ENCODE measurements around the gene DFFB.

DFFB gene

GRCh38 chr1:3834701-3835100 lies 22.6 kb upstream of the DFFB start:
- no peak for DNase-seq

- no peak for DNase-seq
These were observed 20.9 kb upstream of the DFFB start for GRCh38 chr1:3836421-3836820.

GRCh38 chr1:3837200-3837599 lies 20.1 kb upstream of the DFFB start:
- DNase-seq: no peak

- no peak for DNase-seq
These were observed 19.6 kb upstream of the DFFB start for GRCh38 chr1:3837685-3838084.

- no peak for DNase-seq
These were observed 18.5 kb upstream of the DFFB start for GRCh38 chr1:3838788-3839187.

GRCh38 chr1:3841491-3841890 lies 15.8 kb upstream of the DFFB start:
- DNase-seq: no peak

- no peak for DNase-seq
These were observed 14.4 kb upstream of the DFFB start for GRCh38 chr1:3842912-3843311.

GRCh38 chr1:3846541-3846940 lies 10.7 kb upstream of the DFFB start:
- DNase-seq: no peak

GRCh38 chr1:3847081-3847480 lies 10.2 kb upstream of the DFFB start:
- DNase-seq: no peak

GRCh38 chr1:3850857-3851256 lies 6.4 kb upstream of the DFFB start:
- no peak for DNase-seq

GRCh38 chr1:3851292-3851691 lies 6.0 kb upstream of the DFFB start:
- DNase-seq: no peak

- DNase-seq: no peak
These were observed 5.2 kb upstream of the DFFB start for GRCh38 chr1:3852091-3852490.

GRCh38 chr1:3852711-3853485 lies 4.4 kb upstream of the DFFB start:
- DNase-seq: no peak

GRCh38 chr1:3857791-3858129 lies 484 bp downstream of the DFFB start:
- DNase-seq: no peak

GRCh38 chr1:3858231-3858981 lies 1.1 kb downstream of the DFFB start:
- no peak for DNase-seq

- DNase-seq: no peak
These were observed 6.1 kb downstream of the DFFB start for GRCh38 chr1:3863231-3863935.

- no peak for DNase-seq
These were observed 7.6 kb downstream of the DFFB start for GRCh38 chr1:3864884-3865283.

GRCh38 chr1:3865606-3866160 lies 8.4 kb downstream of the DFFB start:
- DNase-seq: no peak

- DNase-seq: no peak
These were observed 11.3 kb downstream of the DFFB start for GRCh38 chr1:3868464-3869006.

GRCh38 chr1:3869751-3870301 lies 12.6 kb downstream of the DFFB start:
- DNase-seq: no peak

- no peak for DNase-seq
These were observed 14.2 kb downstream of the DFFB start for GRCh38 chr1:3871451-3871805.

GRCh38 chr1:3872546-3872945 lies 15.3 kb downstream of the DFFB start:
- no peak for DNase-seq

- DNase-seq: no peak
These were observed 17.5 kb downstream of the DFFB start for GRCh38 chr1:3874736-3875135.
